Natural killer cell (primary cell): Measurements from ENCODE around the gene ITGB2. TPM values are rescaled to one million over a fixed set of nuclear protein-coding genes. Genes with fewer than 3 reads are reported as not detected.

Experiments used
- ATAC-seq, 3 donors: fragments of 150-1000 bp in 2 of 3; fragments of 200-7000 bp in 1 of 3; cut with Tn5 transposase; 1 replicate in 1 of 3; 2 replicates in 2 of 3; pipeline ENCODE4 v1.10.0; 2021; ENCODE audit warnings: mild to moderate bottlenecking in 2 of 3, moderate library complexity in 2 of 3
- DNase-seq, 2 donors: peaks; one replicate each; pipeline versions ENCODE4 v3.0.0 to v3.0.0-alpha.2; 2013 to 2021; ENCODE audit warnings: mixed read lengths in 1 of 2
- H3K27ac ChIP-seq: one replicate; pipeline ENCODE4 v1.5.1; 2013; ENCODE audit warnings: mild to moderate bottlenecking, low read length
- H3K27me3 ChIP-seq: one replicate; pipeline ENCODE4 v1.6.1; 2013; ENCODE audit warnings: low read length; ENCODE audit not compliant: control insufficient read depth, insufficient read depth
- H3K36me3 ChIP-seq: one replicate; pipeline ENCODE4 v1.6.1; 2013; ENCODE audit warnings: low read length; ENCODE audit not compliant: control insufficient read depth, insufficient read depth
- H3K4me1 ChIP-seq: one replicate; pipeline ENCODE4 v1.6.1; 2013; ENCODE audit warnings: low read length; ENCODE audit not compliant: control insufficient read depth, insufficient read depth
- H3K4me3 ChIP-seq: one replicate; pipeline ENCODE4 v1.5.1; 2013; ENCODE audit warnings: low read length
- H3K9me3 ChIP-seq: one replicate; pipeline ENCODE4 v1.6.1; 2013; ENCODE audit warnings: low read length; ENCODE audit not compliant: control insufficient read depth, insufficient read depth
- H3K27ac Mint-ChIP-seq, 2 donors: one replicate each; pipeline ENCODE4 v1.8.0; 2022; ENCODE audit warnings: mild to moderate bottlenecking in 2 of 2, mixed read lengths in 2 of 2, moderate library complexity in 1 of 2
- H3K27me3 Mint-ChIP-seq, 2 donors: one replicate each; pipeline ENCODE4 v1.8.0; 2022; ENCODE audit warnings: low read depth in 2 of 2, mixed read lengths in 2 of 2
- H3K36me3 Mint-ChIP-seq: one replicate; pipeline ENCODE4 v1.8.0; 2022; ENCODE audit warnings: mixed read lengths
- H3K4me1 Mint-ChIP-seq, 2 donors: one replicate each; pipeline ENCODE4 v1.8.0; 2022; ENCODE audit warnings: mixed read lengths in 2 of 2
- H3K4me3 Mint-ChIP-seq: one replicate; pipeline ENCODE4 v1.8.0; 2022; ENCODE audit warnings: mild to moderate bottlenecking, moderate library complexity, mixed read lengths
- H3K9me3 Mint-ChIP-seq, 2 donors: one replicate each; pipeline ENCODE4 v1.8.0; 2022; ENCODE audit warnings: mixed read lengths in 2 of 2
- CTCF ChIP-seq: fragments of 200-600 bp; IDR thresholded peaks from one replicate; pipeline ENCODE4 v1.8.0; 2022; ENCODE audit warnings: antibody characterized with exemption
- WGBS: methylation state at CpG from one replicate; pipeline ENCODE4 v1.1.7; 2013; ENCODE audit warnings: missing lambda C conversion rate; ENCODE audit not compliant: insufficient coverage; 5-methylcytosine and 5-hydroxymethylcytosine counted together
- intact Hi-C: fragments of 100-400 bp; cut with micrococcal nuclease; formaldehyde crosslinking; loops from one replicate; pipeline ENCODE4 v1.14.2; 2022
- total RNA-seq, 4 donors: library from RNA; stranded (reverse); fragments of 120-200 nt in 1 of 4; gene quantifications; one replicate each; pipeline versions ENCODE4 v1.2.3 to v1.2.4, GENCODE V29; 2013 to 2022

ITGB2 gene
- total RNA-seq, 3 donors from 2014 or later (not counting 1 experiment from before 2014, with no cell fraction given) = 1,223 to 1,393 (median 1,250) TPM

- WGBS = 94% methylated on average over 15 of the region's 15 CpGs
- peak overlapping the region; percentile 81 to 85 for H3K27ac Mint-ChIP-seq
Measured at GRCh38 chr21:44867464-44867863, 53.2 kb downstream of the ITGB2 start.

DNA sequence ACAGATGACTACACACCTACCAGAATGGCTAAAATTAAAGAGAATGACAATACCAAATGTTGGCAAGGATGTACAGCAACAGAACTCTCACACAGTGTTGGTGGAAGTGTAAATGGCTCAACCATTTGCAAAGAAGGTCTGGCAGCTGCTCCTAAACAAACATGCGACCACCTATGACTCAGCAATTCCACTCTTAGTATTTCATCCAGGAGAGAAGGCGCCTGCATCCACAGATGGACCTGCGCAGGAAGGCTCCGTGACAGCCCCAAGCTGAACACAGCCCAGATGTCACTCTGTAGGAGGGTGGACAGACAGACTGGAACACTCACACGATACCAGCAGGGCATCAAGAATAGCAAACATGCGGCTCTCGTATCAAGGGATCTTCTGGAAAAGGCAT is 53.9 kb downstream of the ITGB2 start:
- Mint-ChIP-seq H3K9me3 (no peaks in the 10 kb centered on the region), H3K36me3 (no peaks in the 10 kb centered on the region), H3K4me1 (peaks cover 70 to 71% of the 10 kb centered on the region in 2 donors), H3K27me3 (no peaks in the 10 kb centered on the region), H3K4me3 (peak overlapping the region; percentile 35), H3K27ac (peak overlapping the region in 1 of 2 donors; percentile 85)
- intact Hi-C loops = no loop called here
- H3K4me3 ChIP-seq = no peak overlapping the region
- no peak overlapping the region for H3K27ac ChIP-seq
- WGBS = 81% methylated on average over 7 of the region's 7 CpGs
- H3K9me3 ChIP-seq = no peaks in the 10 kb centered on the region
- H3K36me3 ChIP-seq = peaks cover 20% of the 10 kb centered on the region
- TF ChIP-seq CTCF = no peak
- H3K4me1 ChIP-seq = peaks cover 57% of the 10 kb centered on the region
- no peaks in the 10 kb centered on the region for H3K27me3 ChIP-seq
- DNase-seq = no peak
- no peak for ATAC-seq

More at GRCh38 chr21:44867464-44867863, 53.2 kb downstream of the ITGB2 start:
- Histone ChIP-seq H3K4me3 (no peak overlapping the region), H3K9me3 (no peaks in the 10 kb centered on the region), H3K27ac (no peak overlapping the region), H3K36me3 (peaks cover 18% of the 10 kb centered on the region), H3K27me3 (no peaks in the 10 kb centered on the region), H3K4me1 (peaks cover 64% of the 10 kb centered on the region)
- intact Hi-C loops = no loop called here
- DNase-seq (no peak), ATAC-seq (no peak)
- no peak for TF ChIP-seq CTCF
- Mint-ChIP-seq H3K4me3 (peak overlapping the region; percentile 35), H3K27me3 (no peaks in the 10 kb centered on the region), H3K4me1 (peaks cover 74 to 76% of the 10 kb centered on the region in 2 donors), H3K36me3 (no peaks in the 10 kb centered on the region), H3K9me3 (no peaks in the 10 kb centered on the region)

GRCh38 chr21:44865561-44866280 is 55.0 kb downstream of the ITGB2 start:
- H3K4me1 ChIP-seq = peaks cover 52% of the 10 kb centered on the region
- ATAC-seq (peak; percentile 20 to 56 (median 46)), DNase-seq (peak in 1 of 2 donors; percentile 55)
- no peak overlapping the region for H3K4me3 ChIP-seq
- Mint-ChIP-seq H3K4me1 (peaks cover 65 to 70% of the 10 kb centered on the region in 2 donors), H3K27ac (peak overlapping the region; percentile 18 to 75), H3K36me3 (no peaks in the 10 kb centered on the region), H3K27me3 (no peaks in the 10 kb centered on the region), H3K9me3 (no peaks in the 10 kb centered on the region), H3K4me3 (peak overlapping the region; percentile 48)
- TF ChIP-seq CTCF = no peak
- 32% methylated on average over 12 of the region's 12 CpGs for WGBS
- no peak overlapping the region for H3K27ac ChIP-seq
- no peaks in the 10 kb centered on the region for H3K9me3 ChIP-seq
- no peaks in the 10 kb centered on the region for H3K27me3 ChIP-seq
- intact Hi-C loops = no loop called here
- H3K36me3 ChIP-seq = peaks cover 20% of the 10 kb centered on the region
